ENCODE data around the gene URI1. TPM values are rescaled to one million over a fixed set of nuclear protein-coding genes. Genes with fewer than 3 reads are reported as not detected.
"Not testable (repeated sequence)": the region's sequence is repeated elsewhere in the genome, so short reads cannot be mapped to it uniquely, and the experiment has no call there.

Gene URI1
- polyA plus RNA-seq, 4 donors: 91.4 to 124 (median 105) TPM

- no peak for DNase-seq (ENCODE audit: low read depth in 4 of 4, low spot score in 2 of 4)
These were observed 75.1 kb downstream of the URI1 start for GRCh38 chr19:30017172-30017571.

- DNase-seq (ENCODE audit: low read depth in 4 of 4, low spot score in 2 of 4): no peak
These were observed 78.2 kb downstream of the URI1 start for GRCh38 chr19:30020189-30020588.

GRCh38 chr19:30022659-30023058, 80.6 kb downstream of the URI1 start:
- DNase-seq (ENCODE audit: low read depth in 4 of 4, low spot score in 2 of 4): no peak

- DNase-seq (ENCODE audit: low read depth in 4 of 4, low spot score in 2 of 4): no peak
These were observed 81.3 kb downstream of the URI1 start for GRCh38 chr19:30023330-30023729.

DNA sequence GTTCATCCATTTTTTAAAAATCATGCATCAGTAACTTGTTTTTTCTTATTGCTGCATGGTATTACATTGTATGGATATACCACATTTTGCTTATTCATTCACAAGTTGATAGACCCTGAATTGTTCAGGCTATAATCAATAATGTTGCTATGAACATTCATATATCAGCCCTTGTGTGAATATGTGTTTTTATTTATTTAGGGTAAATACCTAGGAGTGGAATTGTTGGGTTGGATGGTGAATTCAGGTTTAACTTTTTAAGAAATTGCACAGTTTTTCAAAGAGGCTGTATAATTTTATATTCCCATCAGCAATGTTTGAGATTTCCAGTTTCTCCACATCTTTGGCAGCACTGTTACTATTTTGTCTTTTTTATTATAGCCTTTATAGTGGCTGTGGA, 82.1 kb downstream of the URI1 start:
- DNase-seq (ENCODE audit: low read depth in 4 of 4, low spot score in 2 of 4): no peak

- no peak for DNase-seq (ENCODE audit: low read depth in 4 of 4, low spot score in 2 of 4)
These were observed 84.9 kb downstream of the URI1 start for GRCh38 chr19:30026933-30027332.

DNA sequence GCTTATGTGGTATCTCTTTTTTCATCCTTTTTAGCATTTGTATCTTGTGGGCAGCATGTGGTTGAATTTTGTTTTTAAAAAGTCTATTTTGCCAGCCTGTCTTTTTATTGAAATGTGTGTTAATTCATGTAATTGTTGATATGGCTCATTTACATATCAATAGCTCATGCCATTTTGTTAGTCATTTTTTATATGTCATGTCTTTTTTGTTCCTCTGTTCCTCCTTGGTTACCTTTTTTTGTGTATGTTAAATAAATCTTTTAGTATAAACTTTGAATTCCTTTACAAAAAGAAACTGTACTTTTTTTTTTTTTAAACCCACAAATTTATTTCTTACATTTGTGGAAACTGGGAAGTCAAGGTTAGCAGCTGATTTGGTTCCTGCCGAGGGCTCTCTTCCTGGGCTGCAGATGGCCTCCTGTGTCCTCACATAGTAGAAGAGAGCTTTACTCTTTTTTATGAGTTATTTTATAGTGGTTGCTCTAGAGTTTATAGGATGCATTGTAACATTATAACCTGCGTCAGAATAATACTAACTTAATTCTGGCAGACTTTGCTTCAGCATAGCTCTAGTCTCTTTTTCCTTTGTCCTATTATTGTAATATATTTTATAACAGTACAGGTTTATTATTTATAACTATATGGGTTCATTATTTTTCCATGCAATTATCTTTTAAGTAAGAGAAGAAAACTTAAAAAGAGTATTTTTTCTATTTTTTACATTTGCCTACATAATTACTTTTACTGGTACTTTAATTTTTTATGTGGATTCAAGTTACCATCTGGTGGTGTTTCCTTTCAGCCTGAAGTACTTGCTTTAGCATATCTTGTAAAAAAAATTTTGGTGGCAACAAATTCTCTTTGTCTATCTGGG, 86.3 kb downstream of the URI1 start:
- no peak for DNase-seq (ENCODE audit: low read depth in 4 of 4, low spot score in 2 of 4)

- no peak for DNase-seq (ENCODE audit: low read depth in 4 of 4, low spot score in 2 of 4)
These were observed 86.9 kb downstream of the URI1 start for GRCh38 chr19:30028992-30029343.

GRCh38 chr19:30029721-30030510, 87.9 kb downstream of the URI1 start:
- DNase-seq (ENCODE audit: low read depth in 4 of 4, low spot score in 2 of 4): no peak

DNA sequence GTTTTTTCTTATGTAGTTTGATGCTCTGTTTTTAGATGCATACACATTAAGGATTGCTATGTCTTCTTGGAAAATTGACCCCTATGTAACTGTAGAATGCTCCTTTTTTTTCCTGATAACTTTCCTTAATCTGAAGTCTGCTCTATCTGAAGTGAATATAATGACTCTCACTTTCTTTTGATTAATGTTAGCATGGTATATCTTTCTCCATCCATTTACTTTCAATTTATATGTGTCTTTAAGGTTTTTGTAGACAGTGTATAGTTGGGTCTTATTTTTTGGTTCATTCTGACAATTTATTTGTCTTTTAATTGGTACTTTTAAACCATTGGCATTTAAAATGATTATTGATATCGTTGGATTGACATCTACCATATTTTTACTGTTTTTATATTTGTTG, 92.3 kb downstream of the URI1 start:
- DNase-seq (ENCODE audit: low read depth in 4 of 4, low spot score in 2 of 4): no peak

DNA sequence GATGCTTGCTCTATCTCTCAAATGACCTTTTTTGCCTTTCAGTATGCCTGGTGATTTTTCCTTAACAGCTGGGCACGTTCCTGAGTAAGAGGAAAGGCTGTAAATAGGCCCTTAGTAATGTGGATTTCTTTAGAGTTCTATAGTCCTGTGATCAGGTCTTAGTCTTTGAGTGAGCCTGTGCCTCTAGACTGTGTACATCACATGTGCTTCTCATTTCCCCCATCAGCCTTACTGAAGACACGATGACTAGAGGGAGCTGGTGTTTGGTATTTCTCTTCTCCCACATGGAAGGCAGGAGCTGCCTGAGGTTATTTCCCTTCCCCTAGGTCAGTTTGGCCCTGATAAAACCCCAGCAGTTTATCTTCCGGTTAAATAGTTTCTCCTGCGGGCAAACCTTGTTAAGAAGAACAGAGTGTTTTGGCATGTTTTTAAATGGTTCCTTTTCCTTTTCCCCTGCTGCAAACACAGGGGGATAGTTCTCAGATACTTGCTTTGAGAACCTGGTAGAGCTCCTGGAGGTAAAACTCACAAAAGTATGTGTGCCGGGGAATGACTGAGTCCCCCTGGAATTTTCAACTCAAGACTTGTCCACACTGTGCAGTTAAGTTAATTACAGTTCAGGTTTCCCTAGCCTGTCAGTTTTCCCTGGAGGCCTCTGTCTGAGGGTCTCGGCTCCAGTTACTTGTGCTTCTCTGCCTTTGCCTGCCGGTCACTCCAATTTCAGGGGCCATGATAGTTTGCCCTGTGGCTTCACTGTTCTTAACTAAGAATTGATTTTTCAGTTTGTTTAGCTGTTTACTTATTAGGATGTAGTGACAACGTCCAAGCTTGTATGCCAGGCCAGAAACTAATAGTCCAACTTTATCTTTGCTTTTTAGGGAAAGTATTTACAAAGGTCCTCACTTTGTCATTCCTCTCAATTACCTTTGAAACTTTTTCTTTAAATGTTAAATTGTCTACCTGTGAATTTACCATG, 94.4 kb downstream of the URI1 start:
- DNase-seq (ENCODE audit: low read depth in 4 of 4, low spot score in 2 of 4): peak in 1 of 4 donors; percentile 6

DNA sequence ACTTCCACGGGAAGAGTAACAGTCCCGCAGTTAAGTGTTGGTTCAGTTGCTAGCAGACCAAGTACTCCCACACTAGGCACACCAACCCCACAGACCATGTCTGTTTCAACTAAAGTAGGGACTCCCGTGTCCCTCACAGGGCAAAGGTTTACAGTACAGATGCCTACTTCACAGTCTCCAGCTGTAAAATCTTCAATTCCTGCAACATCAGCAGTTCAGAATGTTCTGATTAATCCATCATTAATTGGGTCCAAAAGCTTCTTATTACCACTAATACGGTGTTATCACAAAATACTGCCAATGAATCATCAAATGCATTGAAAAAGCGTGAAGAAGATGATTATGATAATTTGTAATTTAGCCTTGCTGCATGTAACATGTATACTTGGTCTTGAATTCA, 95.8 kb downstream of the URI1 start:
- no peak for DNase-seq (ENCODE audit: low read depth in 4 of 4, low spot score in 2 of 4)

DNA sequence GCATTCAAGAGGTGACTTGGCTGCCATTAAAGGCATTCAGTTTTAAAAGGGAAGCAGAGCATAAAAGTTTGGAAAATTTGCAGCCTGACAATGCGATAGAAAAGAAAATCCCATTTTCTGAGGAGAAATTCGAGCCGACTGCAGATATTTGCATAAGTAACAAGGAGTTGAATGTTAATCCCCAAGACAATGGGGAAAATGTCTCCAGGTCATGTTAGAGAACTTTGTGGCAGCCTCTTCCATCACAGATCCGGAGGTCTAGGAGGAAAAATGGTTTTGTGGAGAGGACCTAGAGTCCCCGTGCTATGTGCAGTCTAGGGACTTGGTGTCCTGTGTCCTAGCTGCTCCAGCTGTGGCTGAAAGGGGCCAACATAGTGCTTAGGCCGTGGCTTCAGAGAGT, 99.9 kb downstream of the URI1 start:
- DNase-seq (ENCODE audit: low read depth in 4 of 4, low spot score in 2 of 4): not testable (repeated sequence)

- DNase-seq (ENCODE audit: low read depth in 4 of 4, low spot score in 2 of 4): not testable (repeated sequence)
These were observed 101.0 kb downstream of the URI1 start for GRCh38 chr19:30043008-30043407.

DNA sequence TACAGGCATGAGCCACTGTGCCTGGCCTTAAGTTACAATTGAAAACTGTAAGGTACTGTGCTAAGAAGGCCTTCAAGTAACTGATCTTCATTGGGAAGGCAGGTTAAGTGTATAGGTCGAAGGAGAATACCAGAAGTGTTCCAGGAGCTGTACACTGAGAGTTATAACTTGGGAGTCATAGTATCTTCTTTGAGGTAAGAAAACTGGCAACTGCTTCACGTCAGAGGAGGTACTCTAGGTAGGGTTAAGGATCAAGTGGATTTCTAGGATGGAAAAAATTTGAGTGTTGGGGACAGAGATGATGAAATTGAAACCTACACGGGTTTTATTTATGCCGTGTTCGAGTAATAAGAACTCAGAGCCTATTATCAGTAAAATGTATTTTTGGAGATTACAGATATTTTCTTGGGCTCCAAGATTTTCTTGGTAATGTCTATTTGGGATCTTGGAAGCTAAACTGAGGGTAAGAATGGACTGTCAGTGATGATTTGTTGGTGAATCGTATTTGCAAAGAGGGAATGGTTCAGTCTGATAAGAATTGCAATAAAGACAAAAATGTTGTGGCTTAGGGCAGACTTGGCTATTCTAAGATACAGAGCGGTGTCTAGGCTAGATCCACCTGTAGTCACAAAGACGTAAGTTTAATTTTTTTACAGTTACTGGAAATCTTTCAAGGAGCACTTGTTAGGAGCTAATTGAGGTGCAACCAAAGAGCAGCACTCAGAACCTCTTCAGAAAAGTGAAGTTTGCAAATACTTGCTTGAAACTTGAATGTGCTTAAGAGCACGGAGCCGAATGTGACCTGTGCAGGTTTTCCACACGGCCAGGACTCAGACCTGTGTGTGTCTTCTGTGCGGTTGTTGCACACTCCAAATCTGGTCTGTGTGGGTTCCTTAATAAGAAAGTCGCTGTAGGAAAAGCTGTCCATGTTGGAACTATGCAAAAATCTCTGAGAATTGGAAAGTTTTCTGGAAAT, 102.5 kb downstream of the URI1 start:
- DNase-seq (ENCODE audit: low read depth in 4 of 4, low spot score in 2 of 4): no peak

- no peak for DNase-seq (ENCODE audit: low read depth in 4 of 4, low spot score in 2 of 4)
These were observed 104.5 kb downstream of the URI1 start for GRCh38 chr19:30046522-30046921.

- DNase-seq (ENCODE audit: low read depth in 4 of 4, low spot score in 2 of 4): no peak
These were observed 105.4 kb downstream of the URI1 start for GRCh38 chr19:30047432-30047831.

- DNase-seq (ENCODE audit: low read depth in 4 of 4, low spot score in 2 of 4): no peak
These were observed 107.2 kb downstream of the URI1 start for GRCh38 chr19:30049226-30049625.

DNA sequence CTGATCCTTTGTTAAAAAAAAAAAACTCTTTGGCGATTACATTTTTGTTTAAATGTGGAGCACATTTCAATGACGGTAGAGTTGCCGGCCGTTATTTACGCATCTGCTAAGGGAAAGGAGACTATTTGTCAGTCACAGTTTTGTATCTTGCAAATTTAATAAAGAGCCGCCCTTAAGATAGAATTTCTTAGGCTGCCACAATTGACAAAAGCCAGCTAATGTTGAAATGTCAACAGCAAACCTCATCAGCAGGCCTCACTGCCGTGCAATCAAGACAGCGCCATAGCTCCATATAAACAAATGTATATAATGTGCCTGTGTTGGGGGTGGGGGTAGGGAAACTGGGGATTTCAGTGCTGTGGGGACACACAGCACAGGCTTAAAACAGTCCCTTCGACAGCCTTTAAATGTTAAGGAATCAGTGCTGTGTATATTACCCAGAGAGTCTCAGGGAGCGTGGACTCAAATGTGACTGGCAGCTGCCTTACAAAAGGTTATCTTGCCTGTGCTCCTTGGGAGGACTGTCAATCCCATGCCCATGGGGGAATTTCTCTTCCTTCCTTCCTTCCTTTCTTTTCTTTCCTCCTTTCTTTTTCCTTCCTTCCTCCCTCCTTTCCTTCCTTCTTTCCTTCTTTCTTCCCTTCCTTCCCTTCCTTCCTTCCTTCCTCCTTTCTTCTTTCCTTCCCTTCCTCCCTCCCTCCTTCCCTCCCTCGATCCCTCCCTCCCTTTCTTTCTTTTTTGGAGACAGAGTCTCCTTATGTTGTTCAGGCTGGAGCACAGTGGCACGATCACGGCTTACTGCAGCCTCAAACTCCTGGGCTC, 108.0 kb downstream of the URI1 start:
- no peak for DNase-seq (ENCODE audit: low read depth in 4 of 4, low spot score in 2 of 4)

Measured in left renal cortex interstitium (tissue), 4 donors.